Fibroblast of skin of left quadriceps (primary cell): ENCODE data around the gene EIF3C.
"Not testable (repeated sequence)": the region's sequence is repeated elsewhere in the genome, so short reads cannot be mapped to it uniquely, and the experiment has no call there.

Experiments used
- DNase-seq, 2 experiments: peaks; one replicate each; pipeline ENCODE4 v3.0.0-alpha.2; 2013; ENCODE audit warnings: low read depth in 2 of 2

Gene EIF3C, protein sequence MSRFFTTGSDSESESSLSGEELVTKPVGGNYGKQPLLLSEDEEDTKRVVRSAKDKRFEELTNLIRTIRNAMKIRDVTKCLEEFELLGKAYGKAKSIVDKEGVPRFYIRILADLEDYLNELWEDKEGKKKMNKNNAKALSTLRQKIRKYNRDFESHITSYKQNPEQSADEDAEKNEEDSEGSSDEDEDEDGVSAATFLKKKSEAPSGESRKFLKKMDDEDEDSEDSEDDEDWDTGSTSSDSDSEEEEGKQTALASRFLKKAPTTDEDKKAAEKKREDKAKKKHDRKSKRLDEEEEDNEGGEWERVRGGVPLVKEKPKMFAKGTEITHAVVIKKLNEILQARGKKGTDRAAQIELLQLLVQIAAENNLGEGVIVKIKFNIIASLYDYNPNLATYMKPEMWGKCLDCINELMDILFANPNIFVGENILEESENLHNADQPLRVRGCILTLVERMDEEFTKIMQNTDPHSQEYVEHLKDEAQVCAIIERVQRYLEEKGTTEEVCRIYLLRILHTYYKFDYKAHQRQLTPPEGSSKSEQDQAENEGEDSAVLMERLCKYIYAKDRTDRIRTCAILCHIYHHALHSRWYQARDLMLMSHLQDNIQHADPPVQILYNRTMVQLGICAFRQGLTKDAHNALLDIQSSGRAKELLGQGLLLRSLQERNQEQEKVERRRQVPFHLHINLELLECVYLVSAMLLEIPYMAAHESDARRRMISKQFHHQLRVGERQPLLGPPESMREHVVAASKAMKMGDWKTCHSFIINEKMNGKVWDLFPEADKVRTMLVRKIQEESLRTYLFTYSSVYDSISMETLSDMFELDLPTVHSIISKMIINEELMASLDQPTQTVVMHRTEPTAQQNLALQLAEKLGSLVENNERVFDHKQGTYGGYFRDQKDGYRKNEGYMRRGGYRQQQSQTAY

DNA sequence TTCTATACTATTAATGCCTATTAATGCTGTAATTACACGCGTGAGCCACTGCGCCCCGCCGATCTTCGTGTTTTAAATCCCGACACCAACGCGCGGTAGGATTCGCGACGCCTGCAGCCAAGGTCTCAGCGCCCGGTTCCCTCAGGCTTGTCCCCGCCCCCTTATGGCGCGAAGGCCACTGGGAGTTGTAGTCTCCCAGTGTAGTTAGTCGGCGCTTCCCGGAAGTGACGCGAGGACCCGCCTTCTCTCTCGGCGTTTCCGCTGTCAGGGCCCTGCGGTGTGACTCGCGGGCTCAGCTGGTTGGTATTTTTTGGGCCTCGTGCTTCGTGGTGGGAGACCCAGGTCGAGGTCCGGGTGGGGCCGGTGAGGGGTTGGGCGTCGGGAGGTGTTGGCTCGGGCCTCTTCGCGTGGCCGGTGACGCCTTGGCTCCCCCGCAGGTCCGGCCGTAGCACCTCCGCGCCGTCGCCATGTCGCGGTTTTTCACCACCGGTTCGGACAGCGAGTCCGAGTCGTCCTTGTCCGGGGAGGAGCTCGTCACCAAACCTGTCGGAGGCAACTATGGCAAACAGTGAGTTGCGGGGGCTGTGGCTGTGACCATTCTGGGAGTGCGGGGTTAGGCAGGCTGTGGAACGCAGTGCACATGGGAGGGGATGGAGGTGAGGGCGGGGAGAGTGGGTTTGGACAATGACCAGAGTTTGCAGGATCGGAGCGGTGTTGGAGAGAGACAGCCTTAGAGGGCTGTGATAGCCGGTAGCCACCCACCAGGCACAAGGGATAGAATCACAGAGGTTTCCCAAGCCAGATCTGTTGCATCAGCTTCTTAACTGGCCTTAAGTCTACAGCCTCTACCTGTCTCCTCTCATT is at the start of gene EIF3C:
Gene EIF3C, plus strand, starts transcription at position 245 of the 864 bp plus-strand sequence. Its CDS starts 223 bp downstream, at position 468.
- DNase-seq: not testable (repeated sequence)

GRCh38 chr16:28666264-28666663 is 45.0 kb upstream of the EIF3C start:
- DNase-seq: not testable (repeated sequence)

DNA sequence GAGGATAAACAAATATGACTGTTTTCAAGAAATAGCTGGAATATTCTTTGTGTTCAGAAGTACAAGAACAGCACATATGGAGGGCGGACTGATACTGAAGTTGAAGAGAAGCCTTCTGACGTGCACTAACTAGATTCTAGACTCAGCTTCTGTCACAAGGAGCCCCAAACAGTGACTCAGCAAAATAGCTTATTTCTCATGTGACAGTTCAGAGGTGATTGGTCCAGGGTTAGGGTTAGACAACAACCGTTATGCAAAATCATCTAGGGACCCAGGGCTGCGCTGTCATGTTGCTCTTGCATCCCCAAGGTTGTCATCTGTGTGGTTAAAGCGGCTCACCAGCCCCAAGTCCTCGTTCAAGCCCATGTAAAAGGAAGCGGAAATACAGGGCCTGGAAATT is 43.8 kb upstream of the EIF3C start:
- DNase-seq: not testable (repeated sequence)

GRCh38 chr16:28668199-28668598 is 43.1 kb upstream of the EIF3C start:
- not testable (repeated sequence) for DNase-seq

DNA sequence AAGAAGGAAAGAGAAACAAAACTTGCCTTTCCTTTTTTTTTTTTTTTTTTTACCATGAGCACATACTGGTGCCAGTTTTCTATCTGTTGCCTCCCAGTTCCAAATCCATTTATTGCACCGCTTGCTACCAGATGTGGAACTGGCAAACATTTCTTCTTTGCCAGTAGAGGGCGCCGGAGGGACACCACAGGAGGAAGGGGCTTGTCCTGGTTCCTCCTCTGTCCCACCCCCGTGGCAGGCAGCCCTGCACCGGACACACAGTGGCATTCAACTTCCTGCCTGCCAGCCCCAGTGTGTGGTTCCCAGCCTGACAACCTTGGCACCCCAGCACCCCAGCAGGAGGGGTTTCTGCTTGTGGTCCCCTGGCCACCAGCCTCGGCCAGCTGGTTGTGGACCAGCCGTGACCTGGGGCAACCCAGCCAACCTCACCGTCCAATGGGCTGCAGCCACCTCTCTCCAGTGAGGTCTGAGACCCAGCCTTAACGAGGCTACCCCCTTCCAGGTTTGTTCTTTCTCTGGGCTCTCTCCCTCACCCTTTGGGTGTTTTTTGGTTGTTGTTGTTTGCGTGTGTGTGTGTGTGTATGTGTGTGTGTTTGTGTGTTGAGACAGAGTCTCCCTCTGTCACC is 22.8 kb upstream of the EIF3C start:
- not testable (repeated sequence) for DNase-seq

- not testable (repeated sequence) for DNase-seq
Observed at GRCh38 chr16:28689425-28689824, 21.8 kb upstream of the EIF3C start.

DNA sequence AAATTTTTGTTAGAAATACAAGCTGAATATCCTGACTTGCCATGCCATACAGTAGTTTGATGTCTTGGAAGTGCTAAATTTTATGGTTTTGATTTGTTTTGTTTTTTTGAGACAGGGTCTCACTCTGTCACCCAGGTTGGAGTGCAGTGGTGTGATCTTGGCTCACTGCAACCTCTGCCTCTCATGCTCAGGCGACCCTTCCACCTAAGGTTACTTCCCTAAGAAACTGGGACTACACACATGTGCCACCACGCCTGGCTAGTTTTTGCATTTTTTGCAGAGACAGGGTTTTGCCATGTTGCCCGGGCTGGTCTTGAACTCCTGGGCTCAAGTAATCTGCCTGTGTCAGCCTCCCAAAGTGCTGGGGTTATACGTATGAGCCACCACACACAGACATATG is 19.5 kb upstream of the EIF3C start:
- not testable (repeated sequence) for DNase-seq

DNA sequence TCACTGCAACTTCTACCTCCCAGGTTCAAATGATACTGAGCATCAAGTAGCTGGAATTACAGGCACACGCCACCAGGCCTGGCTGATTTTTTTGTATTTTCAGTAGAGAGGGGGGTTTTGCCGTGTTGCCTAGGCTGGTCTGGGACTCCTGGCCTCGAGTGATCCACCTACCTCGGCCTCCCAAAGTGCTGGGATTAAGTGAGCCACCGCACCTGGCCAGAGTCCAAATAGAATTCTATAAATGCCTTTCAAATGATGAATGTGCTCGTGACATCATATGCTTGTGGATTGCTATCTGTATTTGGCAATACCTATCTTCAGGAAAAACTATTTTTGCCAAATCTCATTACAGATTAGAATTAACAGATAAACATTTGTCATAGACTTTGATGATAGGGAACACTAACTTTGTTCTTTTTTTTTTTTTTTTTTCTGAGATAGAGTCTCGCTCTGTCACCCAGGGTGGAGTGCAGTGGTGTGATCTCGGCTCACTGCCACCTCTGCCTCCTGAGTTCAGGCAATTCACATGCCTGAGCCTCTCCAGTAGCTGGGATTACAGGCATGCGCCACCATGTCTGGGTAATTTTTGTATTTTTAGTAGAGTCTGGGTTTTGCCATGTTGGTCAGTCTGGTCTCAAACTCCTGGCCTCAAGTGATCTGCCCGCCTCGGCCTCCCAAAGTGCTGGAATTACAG is 17.9 kb upstream of the EIF3C start:
- DNase-seq: not testable (repeated sequence)

GRCh38 chr16:28699792-28700191 is 11.5 kb upstream of the EIF3C start:
- DNase-seq: not testable (repeated sequence)

- DNase-seq: not testable (repeated sequence)
Observed at GRCh38 chr16:28700349-28700748, 10.9 kb upstream of the EIF3C start.

- DNase-seq: not testable (repeated sequence)
Observed at GRCh38 chr16:28701384-28701783, 9.9 kb upstream of the EIF3C start.

- DNase-seq: not testable (repeated sequence)
Observed at GRCh38 chr16:28704246-28704645, 7.0 kb upstream of the EIF3C start.

- not testable (repeated sequence) for DNase-seq
Observed at GRCh38 chr16:28722852-28723650, 11.8 kb downstream of the EIF3C start.

DNA sequence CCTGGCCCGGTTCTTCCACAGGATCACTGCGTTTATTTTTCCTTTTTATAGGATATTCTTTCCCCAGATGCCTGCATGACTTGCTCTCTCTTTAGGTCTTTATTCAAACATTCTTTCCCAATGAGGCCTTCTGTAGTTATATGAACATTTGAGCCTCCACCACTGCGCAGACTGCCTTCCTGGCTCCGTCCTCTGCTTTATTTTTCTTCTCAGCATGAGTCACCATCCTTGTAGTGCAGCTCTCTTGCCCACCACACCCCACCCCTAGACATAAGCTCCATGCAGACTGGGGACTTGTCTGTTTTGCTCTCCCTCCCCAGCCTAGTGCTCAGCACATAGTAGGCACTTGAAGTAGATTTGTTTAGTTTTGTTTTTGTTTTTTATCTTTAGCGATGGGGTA is 20.0 kb downstream of the EIF3C start:
- DNase-seq: not testable (repeated sequence)

GRCh38 chr16:28732455-28733124 is 21.3 kb downstream of the EIF3C start:
- not testable (repeated sequence) for DNase-seq

- not testable (repeated sequence) for DNase-seq
Observed at GRCh38 chr16:28739787-28740186, 28.5 kb downstream of the EIF3C start.

- not testable (repeated sequence) for DNase-seq
Observed at GRCh38 chr16:28740631-28741030, 29.4 kb downstream of the EIF3C start.

DNA sequence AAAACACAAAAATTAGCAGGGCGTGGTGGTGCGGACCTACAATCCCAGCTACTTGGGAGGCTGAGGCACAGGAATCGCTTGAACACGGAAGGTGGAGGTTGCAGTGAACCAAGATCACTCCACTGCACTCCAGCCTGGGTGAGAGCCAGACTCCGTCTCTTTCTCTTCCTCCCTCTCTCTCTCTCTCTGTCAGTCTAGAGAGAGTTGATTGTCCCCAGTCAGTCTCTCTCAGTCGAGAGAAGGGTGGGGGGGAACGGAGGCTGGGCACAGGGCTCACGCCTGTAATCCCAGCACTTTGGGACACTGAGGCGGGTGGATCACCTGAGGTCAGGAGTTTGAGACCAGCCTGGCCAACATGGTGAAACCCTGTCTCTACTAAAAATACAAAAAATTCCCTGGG is 30.0 kb downstream of the EIF3C start:
- DNase-seq: not testable (repeated sequence)
